Heart left ventricle (tissue), 13 donors: Measurements from ENCODE around the gene CRISPLD2.

Experiments
- POLR2A ChIP-seq, 2 donors: fragments of 450-650 bp; IDR thresholded peaks; one replicate each; pipeline ENCODE4 v1.6.1; 2017; ENCODE audit warnings: antibody characterized with exemption in 2 of 2, mild to moderate bottlenecking in 2 of 2, moderate library complexity in 2 of 2
- TF ChIP-seq, protein P1 (sequence below), 12 donors: fragments of 200-600 bp; sonication (generic) in 4 of 12; IDR thresholded peaks; one replicate each; pipeline versions ENCODE4 v1.5.0 to v1.8.0; 2018 to 2022; ENCODE audit warnings: antibody characterized with exemption in 12 of 12, mild to moderate bottlenecking in 5 of 12
- donor health status: ischemic (EF 13 %, LVEDD 7.1; RV severe dilation, severe dysfunction).
- donor health status: DM: no; HTN: yes; CAD: no.
- donor health status: DM: no; HTN: no; CAD: no.
- donor health status: ischemic (EF 25% LVEDD 6.9; RV normal size, moderate dysfunction).
- donor health status: ischemic (EF 25% LVEDD 5.7; RV mildly dilated, moderate dysfunction).
- donor health status: ischemic (EF 35%, LVEDD 5.7; RV mildly dilated, moderate dysfunction).
- donor health status: nonischemic (EF 11% LVEDD 7.7; RV severe dilation, severe dysfunction).
- donor health status: DM: yes; HTN: yes; CAD: no.
- donor health status: PGD.
- donor health status: ischemic (EF 29% LVEDD 5.4; RV normal size, mild dysfunction).
- donor health status: nonischemic (EF 23%, LVEDD 6.1; RV moderate dilation, normal function).

DNA sequence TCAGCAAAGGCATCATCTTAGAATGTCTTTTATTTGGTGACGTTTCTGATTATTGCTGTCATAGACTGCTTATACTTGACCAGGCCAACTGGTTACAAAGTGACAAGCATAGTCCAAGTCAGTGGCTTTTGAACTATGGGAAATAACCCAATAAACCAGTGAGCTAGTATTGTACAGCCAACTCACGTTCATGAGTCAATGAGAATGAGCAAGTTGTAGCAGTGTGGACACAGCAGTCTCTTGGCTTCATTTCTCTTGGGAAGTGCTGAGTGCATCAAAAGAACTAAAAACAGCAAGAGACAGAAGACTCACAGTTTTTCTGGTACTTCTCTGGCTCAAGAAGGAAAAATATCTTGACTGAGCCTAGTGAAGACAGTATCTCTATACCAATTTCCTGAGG lies 36.9 kb upstream of the CRISPLD2 start:
- TF ChIP-seq, protein P1, sequence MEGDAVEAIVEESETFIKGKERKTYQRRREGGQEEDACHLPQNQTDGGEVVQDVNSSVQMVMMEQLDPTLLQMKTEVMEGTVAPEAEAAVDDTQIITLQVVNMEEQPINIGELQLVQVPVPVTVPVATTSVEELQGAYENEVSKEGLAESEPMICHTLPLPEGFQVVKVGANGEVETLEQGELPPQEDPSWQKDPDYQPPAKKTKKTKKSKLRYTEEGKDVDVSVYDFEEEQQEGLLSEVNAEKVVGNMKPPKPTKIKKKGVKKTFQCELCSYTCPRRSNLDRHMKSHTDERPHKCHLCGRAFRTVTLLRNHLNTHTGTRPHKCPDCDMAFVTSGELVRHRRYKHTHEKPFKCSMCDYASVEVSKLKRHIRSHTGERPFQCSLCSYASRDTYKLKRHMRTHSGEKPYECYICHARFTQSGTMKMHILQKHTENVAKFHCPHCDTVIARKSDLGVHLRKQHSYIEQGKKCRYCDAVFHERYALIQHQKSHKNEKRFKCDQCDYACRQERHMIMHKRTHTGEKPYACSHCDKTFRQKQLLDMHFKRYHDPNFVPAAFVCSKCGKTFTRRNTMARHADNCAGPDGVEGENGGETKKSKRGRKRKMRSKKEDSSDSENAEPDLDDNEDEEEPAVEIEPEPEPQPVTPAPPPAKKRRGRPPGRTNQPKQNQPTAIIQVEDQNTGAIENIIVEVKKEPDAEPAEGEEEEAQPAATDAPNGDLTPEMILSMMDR (IDR thresholded peaks at IDR 0.05) = no peak
- TF ChIP-seq POLR2A (IDR thresholded peaks at IDR 0.05) = no peak
